Astrocyte of the cerebellum (primary cell): ENCODE measurements around the gene ADARB2.

ENCODE experiments used
- DNase-seq: peaks from one replicate; pipeline ENCODE4 v3.0.0-alpha.2; 2011; ENCODE audit warnings: low read depth
- H3K4me3 ChIP-seq: 2 replicates; pipeline ENCODE4 v1.5.1; 2011; ENCODE audit warnings: mild to moderate bottlenecking, low read depth, low read length, moderate library complexity
- CTCF ChIP-seq: IDR thresholded peaks from 2 replicates; pipeline ENCODE4 v1.5.1; 2012; ENCODE audit warnings: low read length, low read depth, moderate library complexity, mild to moderate bottlenecking; ENCODE audit errors: missing control alignments
- in situ Hi-C: cut with HindIII; loops from 2 replicates; pipeline ENCODE4 v1.10.0; 2017; ENCODE audit warnings: low sequenced_read_pairs

Gene ADARB2

GRCh38 chr10:1130226-1130625 is 607.1 kb downstream of the ADARB2 start:
- H3K4me3 ChIP-seq: no peak overlapping the region
- in situ Hi-C loops: no loop called here
- DNase-seq: no peak
- TF ChIP-seq CTCF: no peak

GRCh38 chr10:1128649-1129048 is 608.7 kb downstream of the ADARB2 start:
- DNase-seq: no peak
- no peak for TF ChIP-seq CTCF
- in situ Hi-C loops: no loop called here
- H3K4me3 ChIP-seq: no peak overlapping the region

GRCh38 chr10:1128115-1128514 is 609.2 kb downstream of the ADARB2 start:
- no peak for TF ChIP-seq CTCF
- no peak overlapping the region for H3K4me3 ChIP-seq
- no peak for DNase-seq
- in situ Hi-C loops: no loop called here

GRCh38 chr10:1127629-1128028 is 609.7 kb downstream of the ADARB2 start:
- in situ Hi-C loops: no loop called here
- H3K4me3 ChIP-seq: no peak overlapping the region
- DNase-seq: no peak
- TF ChIP-seq CTCF: no peak
